Measurements from ENCODE around the gene DCLRE1C.
"Not testable (repeated sequence)": the region's sequence is repeated elsewhere in the genome, so short reads cannot be mapped to it uniquely, and the experiment has no call there.

Gene DCLRE1C

GRCh38 chr10:14945108-14945507 is 8.8 kb downstream of the DCLRE1C start:
- DNase-seq (ENCODE audit: low read depth), result no peak

- not testable (repeated sequence) for DNase-seq (ENCODE audit: low read depth)
These were observed 11.0 kb downstream of the DCLRE1C start for GRCh38 chr10:14942950-14943338.

DNA sequence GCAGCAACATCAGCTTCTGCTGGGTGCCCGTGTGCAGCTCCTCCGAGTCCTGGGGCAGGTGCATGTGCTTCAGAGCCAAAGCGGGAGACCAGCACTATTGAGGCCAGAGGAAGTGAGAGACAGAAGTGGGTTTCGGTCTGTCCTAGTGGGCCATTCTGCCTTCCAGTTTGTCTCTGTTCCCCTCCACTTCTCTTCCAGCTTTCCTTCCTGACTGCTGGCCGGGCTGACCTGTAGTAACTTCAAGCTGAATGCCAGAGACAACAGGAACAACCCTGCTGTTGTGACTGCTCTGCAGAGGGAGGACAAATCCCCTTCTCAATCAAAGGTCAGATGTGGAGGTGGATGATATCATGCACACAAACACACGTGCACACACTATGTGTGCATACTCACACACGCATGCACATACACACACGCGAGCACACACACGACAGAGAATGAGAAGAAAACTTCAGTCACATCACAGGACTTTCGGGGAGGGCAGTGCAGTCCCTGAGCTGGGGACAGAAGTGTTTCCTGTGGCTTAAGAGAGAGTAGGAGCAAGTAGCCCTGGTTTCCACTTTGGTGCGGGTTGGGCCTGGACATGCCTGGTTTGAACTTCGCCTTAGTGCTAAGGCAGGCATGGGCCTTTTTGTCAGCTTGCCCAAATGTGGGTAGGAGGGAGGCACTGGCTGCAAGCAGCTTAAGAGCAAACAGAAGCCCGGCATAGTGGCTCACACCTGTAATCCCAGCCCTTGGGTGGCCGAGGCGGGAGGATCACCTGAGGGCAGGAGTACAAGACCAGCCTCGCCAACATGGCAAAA is 11.5 kb downstream of the DCLRE1C start:
- DNase-seq (ENCODE audit: low read depth), result not testable (repeated sequence)

DNA sequence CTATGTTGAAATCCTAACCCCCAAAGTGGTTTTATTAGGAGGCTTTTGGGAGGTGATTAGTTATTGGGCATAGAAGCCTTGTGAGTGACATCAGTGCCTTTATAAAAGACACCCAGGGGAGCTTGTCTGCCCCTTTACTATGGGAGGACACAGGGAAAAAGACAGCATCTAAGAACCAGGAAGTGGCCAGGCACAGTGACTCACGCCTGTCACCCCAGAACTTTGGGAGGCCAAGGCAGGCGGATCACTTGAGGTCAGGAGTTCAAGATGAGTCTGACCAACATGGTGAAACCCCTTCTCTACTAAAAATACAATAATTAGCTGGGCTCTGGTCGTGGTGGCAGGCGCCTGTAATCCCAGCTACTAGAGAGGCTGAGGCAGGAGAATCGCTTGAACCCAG is 14.9 kb downstream of the DCLRE1C start:
- DNase-seq (ENCODE audit: low read depth), result not testable (repeated sequence)

DNA sequence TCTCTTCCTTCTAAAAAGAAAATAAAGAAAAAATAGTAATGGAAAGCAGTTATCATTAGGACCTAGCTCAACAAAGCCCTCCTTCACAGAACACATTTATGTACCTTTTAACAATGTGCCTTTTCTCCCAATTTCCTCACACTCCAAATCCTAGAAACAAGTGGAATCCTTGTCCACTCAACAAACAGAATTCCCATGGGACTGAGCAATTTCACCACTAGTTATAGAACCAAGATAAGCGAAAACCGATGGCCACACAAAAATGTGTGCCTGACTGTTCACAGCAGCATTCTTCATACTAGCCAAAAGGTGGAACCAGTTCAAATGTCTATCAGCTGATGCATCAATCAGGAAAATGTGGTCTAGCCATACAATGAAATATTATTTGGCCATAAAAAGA is 17.3 kb downstream of the DCLRE1C start:
- no peak for DNase-seq (ENCODE audit: low read depth)

GRCh38 chr10:14930610-14931009 is 23.3 kb downstream of the DCLRE1C start:
- DNase-seq (ENCODE audit: low read depth), result no peak

- no peak for DNase-seq (ENCODE audit: low read depth)
These were observed 27.0 kb downstream of the DCLRE1C start for GRCh38 chr10:14926722-14927416.

DNA sequence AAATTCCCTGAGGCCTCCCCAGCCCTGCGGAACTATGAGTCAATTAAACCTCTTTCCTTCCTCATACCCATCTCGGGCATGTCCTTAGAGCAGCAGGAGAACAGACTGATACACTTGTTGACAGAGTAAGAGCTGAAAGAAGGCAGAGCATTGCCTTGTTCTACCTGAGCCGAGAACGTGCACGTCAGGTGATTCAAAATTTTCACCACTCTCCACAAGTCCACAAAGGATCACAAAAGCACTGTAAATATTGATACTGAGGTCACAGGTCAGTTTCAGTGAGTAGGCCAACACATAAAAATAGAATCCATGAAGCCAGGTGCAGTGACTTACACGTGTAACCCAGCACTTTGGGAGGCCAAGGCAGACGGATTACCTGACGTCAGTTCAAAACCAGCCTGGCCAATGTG is 27.8 kb downstream of the DCLRE1C start:
- no peak for DNase-seq (ENCODE audit: low read depth)

DNA sequence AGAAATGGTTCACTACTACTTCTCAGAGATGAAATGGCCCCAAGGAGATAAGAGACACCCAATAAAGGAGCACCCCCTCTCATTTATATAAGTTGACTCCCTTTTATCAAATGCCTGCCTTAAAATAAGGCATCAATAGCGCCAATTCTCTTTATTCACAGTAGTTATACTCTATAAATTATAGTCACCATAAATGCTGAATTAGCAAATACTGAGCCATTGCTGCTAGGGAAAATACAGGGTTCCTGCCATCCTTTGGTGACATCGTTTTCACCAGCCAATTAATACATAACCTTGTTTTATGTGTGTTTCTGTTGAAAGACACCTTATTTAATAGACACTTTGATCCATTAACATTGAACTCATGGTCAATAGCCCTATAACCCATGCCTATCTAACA is 28.6 kb downstream of the DCLRE1C start:
- DNase-seq (ENCODE audit: low read depth), result no peak

DNA sequence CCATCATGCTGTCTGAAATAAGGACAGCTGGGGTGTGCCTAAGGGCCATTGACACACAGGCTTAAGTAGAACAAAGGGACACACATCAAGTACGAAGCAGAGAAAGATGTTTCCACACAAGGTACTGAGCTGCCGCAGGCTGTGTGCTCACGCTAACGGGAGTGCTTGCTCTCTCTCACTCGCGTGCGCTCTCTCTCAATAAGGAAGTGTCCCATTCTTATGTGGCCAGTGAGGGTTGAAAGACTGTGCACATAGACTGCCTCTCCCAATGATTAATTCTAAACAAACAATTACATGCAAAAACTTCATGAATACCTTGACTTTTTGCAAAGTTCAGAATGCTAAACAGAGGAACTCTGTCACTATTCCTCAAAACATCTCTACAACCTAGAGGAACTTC is 29.9 kb downstream of the DCLRE1C start:
- no peak for DNase-seq (ENCODE audit: low read depth)

- DNase-seq (ENCODE audit: low read depth), result no peak
These were observed 34.9 kb downstream of the DCLRE1C start for GRCh38 chr10:14918964-14919363.

- no peak for DNase-seq (ENCODE audit: low read depth)
These were observed 36.1 kb downstream of the DCLRE1C start for GRCh38 chr10:14917827-14918226.

GRCh38 chr10:14916600-14916999 is 37.3 kb downstream of the DCLRE1C start:
- DNase-seq (ENCODE audit: low read depth), result no peak

- no peak for DNase-seq (ENCODE audit: low read depth)
These were observed 42.1 kb downstream of the DCLRE1C start for GRCh38 chr10:14911801-14912200.

DNA sequence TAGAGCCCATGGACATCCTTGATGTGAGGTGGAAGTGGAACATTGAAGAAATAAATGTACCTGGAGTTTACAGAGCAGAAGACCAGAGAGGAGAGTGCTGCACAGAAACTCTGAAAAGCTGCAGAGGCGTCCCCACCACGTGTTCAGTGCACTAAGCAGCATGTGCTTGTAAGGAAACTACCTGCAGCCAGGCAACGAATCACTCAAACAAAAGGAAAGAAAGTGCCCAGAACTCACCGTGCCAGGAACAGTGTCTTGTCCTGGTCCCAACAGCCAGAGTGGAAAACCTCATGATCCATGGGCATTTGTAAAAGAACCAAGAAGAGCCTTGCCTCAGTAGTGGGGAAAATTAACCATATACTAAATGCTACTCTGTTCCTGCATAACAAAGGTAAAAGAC is 42.9 kb downstream of the DCLRE1C start:
- no peak for DNase-seq (ENCODE audit: low read depth)

- no peak for DNase-seq (ENCODE audit: low read depth)
These were observed 44.8 kb downstream of the DCLRE1C start for GRCh38 chr10:14909101-14909500.

DNA sequence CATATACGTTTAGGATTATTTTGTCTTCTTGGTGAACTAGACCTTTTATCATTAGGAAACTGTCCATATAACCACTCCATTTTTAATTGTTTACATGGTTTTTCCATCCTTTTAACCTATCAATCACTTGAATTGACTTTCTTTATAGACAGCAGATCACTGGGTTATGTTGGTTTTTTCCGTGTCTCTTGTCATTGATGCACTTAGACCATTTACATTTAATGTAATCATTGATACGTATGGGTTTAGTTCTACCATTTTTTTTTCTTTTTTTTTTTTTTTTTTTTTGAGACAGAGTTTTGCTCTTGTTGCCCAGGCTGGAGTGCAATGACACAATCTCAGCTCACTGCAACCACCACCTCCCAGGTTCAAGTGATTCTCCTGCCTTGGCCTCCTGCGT is 46.3 kb downstream of the DCLRE1C start:
- not testable (repeated sequence) for DNase-seq (ENCODE audit: low read depth)

DNA sequence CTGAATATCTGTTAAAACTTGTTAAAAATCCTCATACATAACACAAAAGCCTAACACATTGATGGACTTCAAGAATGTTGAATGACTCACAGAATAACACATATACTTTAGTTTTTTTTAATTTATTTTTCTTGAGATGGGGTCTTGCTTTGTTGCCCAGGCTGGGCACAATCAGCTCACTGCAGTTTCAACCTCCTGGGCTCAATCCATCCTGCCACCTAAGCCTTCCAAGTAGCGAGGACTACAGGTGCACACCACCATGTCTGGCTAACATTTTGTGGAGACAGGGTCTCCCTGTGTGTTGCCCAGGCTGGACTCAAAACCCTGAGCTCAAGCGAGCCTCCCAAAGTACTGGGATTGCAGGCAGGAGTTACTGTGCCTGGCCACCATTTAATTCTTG is 47.1 kb downstream of the DCLRE1C start:
- DNase-seq (ENCODE audit: low read depth), result no peak

GRCh38 chr10:14905890-14906289 is 48.0 kb downstream of the DCLRE1C start:
- DNase-seq (ENCODE audit: low read depth), result no peak

GRCh38 chr10:14904864-14905263 is 49.0 kb downstream of the DCLRE1C start:
- DNase-seq (ENCODE audit: low read depth), result no peak

GRCh38 chr10:14904316-14904732 is 49.6 kb downstream of the DCLRE1C start:
- DNase-seq (ENCODE audit: low read depth), result no peak

- no peak for DNase-seq (ENCODE audit: low read depth)
These were observed 62.7 kb downstream of the DCLRE1C start for GRCh38 chr10:14891151-14891550.

- no peak for DNase-seq (ENCODE audit: low read depth)
These were observed 64.6 kb downstream of the DCLRE1C start for GRCh38 chr10:14889318-14889717.
